DOHH2 (cell line): Measurements from ENCODE around the gene ARID5B.

Experiments used
- H3F3A ChIP-seq: fragments of 200-600 bp; sonication (generic), shearing (Covaris generic); 2 replicates; pipeline ENCODE4 v1.6.0; 2016; ENCODE audit warnings: antibody characterized with exemption, mild to moderate bottlenecking; ENCODE audit not compliant: control insufficient read depth, insufficient read depth
- H3K27ac ChIP-seq: fragments of 200-600 bp; sonication (generic); 2 replicates; pipeline ENCODE4 v1.5.1; 2014; ENCODE audit warnings: low read depth, mild to moderate bottlenecking, low read length, moderate library complexity
- H3K27me3 ChIP-seq: fragments of 200-600 bp; sonication (generic); 2 replicates; pipeline ENCODE4 v1.6.1; 2014; ENCODE audit warnings: mild to moderate bottlenecking, low read length, mixed read lengths; ENCODE audit not compliant: control insufficient read depth
- H3K36me3 ChIP-seq: fragments of 200-600 bp; sonication (generic); 2 replicates; pipeline ENCODE4 v1.6.1; 2014; ENCODE audit warnings: mild to moderate bottlenecking, low read length, moderate library complexity, mixed read lengths; ENCODE audit not compliant: control insufficient read depth
- H3K4me1 ChIP-seq: fragments of 200-600 bp; sonication (generic); 2 replicates; pipeline ENCODE4 v1.6.1; 2014; ENCODE audit warnings: mild to moderate bottlenecking, low read length, mixed read lengths; ENCODE audit not compliant: control insufficient read depth
- H3K4me2 ChIP-seq: fragments of 200-600 bp; sonication (generic); 2 replicates; pipeline ENCODE4 v1.6.0; 2014; ENCODE audit warnings: mild to moderate bottlenecking, low read length, moderate library complexity
- H3K4me3 ChIP-seq: fragments of 200-600 bp; sonication (generic); 2 replicates; pipeline ENCODE4 v1.5.1; 2014; ENCODE audit warnings: mild to moderate bottlenecking, low read length, mixed read lengths
- H3K79me2 ChIP-seq: fragments of 200-600 bp; sonication (generic); 2 replicates; pipeline ENCODE4 v1.6.1; 2014; ENCODE audit warnings: mild to moderate bottlenecking, low read length, mixed read lengths; ENCODE audit not compliant: control insufficient read depth
- H3K9me2 ChIP-seq: fragments of 200-600 bp; sonication (generic); replicated peaks from 2 replicates; pipeline ENCODE4 v1.6.1; 2014; ENCODE audit warnings: mild to moderate bottlenecking, low read length, mixed read lengths; ENCODE audit not compliant: control insufficient read depth
- H3K9me3 ChIP-seq: fragments of 200-600 bp; sonication (generic); 2 replicates; pipeline ENCODE4 v1.6.1; 2014; ENCODE audit warnings: antibody characterized with exemption, low read length, mixed read lengths; ENCODE audit not compliant: control insufficient read depth, insufficient read depth
- H4K20me1 ChIP-seq: fragments of 200-600 bp; sonication (generic); 2 replicates; pipeline ENCODE4 v1.6.0; 2014; ENCODE audit warnings: low read depth, mild to moderate bottlenecking, antibody characterized with exemption, low read length, moderate library complexity; ENCODE audit not compliant: control insufficient read depth, insufficient read depth
- EZH2phosphoT487 ChIP-seq: fragments of 200-600 bp; sonication (generic); IDR thresholded peaks from 2 replicates; pipeline ENCODE4 v1.6.1; 2017; ENCODE audit warnings: borderline replicate concordance, mild to moderate bottlenecking, antibody characterized with exemption, low read length, moderate library complexity, mixed read lengths
- TF ChIP-seq, protein P1 (sequence below): fragments of 200-600 bp; sonication (generic); IDR thresholded peaks from one replicate; pipeline ENCODE4 v1.5.1; 2014; ENCODE audit warnings: antibody characterized with exemption, mild to moderate bottlenecking, low read depth, low read length; ENCODE audit not compliant: poor library complexity, severe bottlenecking

ARID5B gene

DNA sequence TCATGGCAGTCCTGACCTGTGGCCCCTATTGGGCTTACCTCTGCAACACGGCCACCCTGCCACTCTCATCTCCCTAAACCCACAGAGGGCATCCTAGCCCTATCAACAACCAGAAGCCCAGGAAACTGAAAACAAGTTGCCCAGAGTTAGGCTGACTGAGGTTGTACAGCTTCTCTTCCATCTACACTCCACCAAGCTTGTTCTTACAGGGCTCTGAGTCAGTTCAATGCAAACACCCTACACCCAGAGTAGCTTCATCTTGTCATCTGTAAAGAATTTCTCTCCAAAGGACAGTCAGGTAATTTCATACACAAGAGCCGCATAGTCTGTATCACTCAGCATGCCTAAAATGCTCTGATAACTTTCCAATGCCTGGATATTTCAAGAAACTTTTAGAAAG is 175.4 kb downstream of the ARID5B start:
- TF ChIP-seq, protein P1, sequence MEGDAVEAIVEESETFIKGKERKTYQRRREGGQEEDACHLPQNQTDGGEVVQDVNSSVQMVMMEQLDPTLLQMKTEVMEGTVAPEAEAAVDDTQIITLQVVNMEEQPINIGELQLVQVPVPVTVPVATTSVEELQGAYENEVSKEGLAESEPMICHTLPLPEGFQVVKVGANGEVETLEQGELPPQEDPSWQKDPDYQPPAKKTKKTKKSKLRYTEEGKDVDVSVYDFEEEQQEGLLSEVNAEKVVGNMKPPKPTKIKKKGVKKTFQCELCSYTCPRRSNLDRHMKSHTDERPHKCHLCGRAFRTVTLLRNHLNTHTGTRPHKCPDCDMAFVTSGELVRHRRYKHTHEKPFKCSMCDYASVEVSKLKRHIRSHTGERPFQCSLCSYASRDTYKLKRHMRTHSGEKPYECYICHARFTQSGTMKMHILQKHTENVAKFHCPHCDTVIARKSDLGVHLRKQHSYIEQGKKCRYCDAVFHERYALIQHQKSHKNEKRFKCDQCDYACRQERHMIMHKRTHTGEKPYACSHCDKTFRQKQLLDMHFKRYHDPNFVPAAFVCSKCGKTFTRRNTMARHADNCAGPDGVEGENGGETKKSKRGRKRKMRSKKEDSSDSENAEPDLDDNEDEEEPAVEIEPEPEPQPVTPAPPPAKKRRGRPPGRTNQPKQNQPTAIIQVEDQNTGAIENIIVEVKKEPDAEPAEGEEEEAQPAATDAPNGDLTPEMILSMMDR, result peak; percentile 40
- TF ChIP-seq EZH2phosphoT487, result no peak
- peak overlapping the region; percentile 45 for H3K4me2 ChIP-seq

DNA sequence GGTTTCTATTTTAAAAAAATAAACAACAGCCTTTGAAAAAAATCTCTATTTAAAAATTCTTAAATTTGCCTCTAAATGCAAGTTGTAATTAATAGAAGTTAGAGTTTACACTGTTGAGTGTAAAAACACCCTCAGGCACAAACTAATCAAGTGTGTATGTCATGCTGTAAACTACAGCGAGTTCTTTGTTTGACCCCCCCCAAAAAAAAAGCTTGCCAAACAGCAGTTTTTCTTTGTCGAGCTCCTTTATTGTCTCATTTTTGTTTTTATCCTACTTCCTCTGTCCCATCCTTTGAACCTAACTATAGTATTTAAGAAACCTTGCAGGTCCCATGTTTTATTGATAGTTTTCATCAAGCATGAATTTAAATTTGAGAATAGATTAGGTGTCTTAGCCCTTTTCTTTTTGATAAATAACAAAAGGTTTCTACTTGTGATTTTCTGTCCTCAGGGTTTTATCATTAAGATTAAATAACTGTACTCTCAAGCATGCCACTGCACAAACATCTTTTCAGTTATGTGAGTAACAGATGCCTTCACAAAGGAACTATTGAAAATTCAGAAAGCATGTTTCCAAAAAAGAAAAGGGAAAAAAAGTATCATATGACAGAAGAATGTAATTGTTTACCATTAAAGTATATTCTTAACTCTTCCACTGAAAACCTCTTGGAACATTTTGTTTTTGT is 176.0 kb downstream of the ARID5B start:
- H3K4me3 ChIP-seq, result no peak overlapping the region
- H3K4me1 ChIP-seq, result peaks cover 68% of the 10 kb centered on the region
- H4K20me1 ChIP-seq, result no peaks in the 10 kb centered on the region
- peaks cover 33% of the 10 kb centered on the region for H3F3A ChIP-seq
- no peaks in the 10 kb centered on the region for H3K9me2 ChIP-seq
- TF ChIP-seq, protein P1, result no peak
- no peak for TF ChIP-seq EZH2phosphoT487
- H3K27ac ChIP-seq, result peak overlapping the region; percentile 92
- no peaks in the 10 kb centered on the region; the same call in 1 of the 2 replicates for H3K79me2 ChIP-seq
- H3K27me3 ChIP-seq, result no peaks in the 10 kb centered on the region
- peaks cover 51% of the 10 kb centered on the region for H3K36me3 ChIP-seq
- peak overlapping the region; percentile 45 for H3K4me2 ChIP-seq
- no peaks in the 10 kb centered on the region for H3K9me3 ChIP-seq

More for the DNA sequence above, 175.4 kb downstream of the ARID5B start:
- Histone ChIP-seq H3K36me3 (peaks cover 56% of the 10 kb centered on the region), H3K79me2 (no peaks in the 10 kb centered on the region), H3K4me3 (peak overlapping the region; percentile 7; the same call in 1 of the 2 replicates), H3K27ac (peak overlapping the region; percentile 92), H3F3A (peaks cover 27% of the 10 kb centered on the region), H4K20me1 (no peaks in the 10 kb centered on the region), H3K9me3 (no peaks in the 10 kb centered on the region), H3K9me2 (no peaks in the 10 kb centered on the region), H3K4me1 (peaks cover 62% of the 10 kb centered on the region), H3K27me3 (no peaks in the 10 kb centered on the region)

DNA sequence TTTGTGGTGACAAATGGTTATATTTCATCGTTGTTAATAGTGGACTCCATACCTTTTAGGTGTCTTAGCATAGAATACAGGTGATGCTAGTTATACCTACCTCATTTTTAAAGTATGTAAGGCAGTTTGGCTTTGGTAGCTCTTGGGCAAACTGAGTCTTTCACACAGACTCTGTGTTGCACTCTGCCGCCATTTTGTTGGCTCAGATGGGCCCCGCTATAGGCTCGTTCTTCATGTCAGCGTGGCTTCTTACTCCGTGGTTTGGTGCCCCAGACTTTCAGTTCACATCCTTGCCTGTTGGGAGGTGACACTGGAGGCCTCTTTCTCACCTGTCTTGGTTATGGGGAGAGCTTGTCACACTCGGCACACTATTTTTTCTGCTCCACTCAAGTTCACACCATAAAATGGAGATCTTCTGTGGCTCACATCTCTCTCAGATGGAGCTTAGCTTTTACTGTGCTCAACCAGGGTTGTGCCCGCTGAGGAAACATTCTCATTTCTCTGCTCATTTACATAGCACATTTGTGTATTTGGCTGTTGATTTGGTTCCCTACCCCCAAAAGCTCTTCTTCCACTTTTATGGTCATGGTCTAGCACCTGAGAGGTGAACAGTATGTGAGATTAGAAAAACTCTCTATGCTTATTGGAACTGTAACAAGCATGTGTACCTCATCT is 178.5 kb downstream of the ARID5B start:
- peak overlapping the region; percentile 62 for H3K4me3 ChIP-seq
- peaks cover 89% of the 10 kb centered on the region for H3K4me1 ChIP-seq
- peaks cover 38% of the 10 kb centered on the region for H3K36me3 ChIP-seq

More for the DNA sequence above, 178.5 kb downstream of the ARID5B start:
- Histone ChIP-seq H3K4me2 (peak overlapping the region; percentile 83), H3K9me2 (no peaks in the 10 kb centered on the region), H3K27ac (peak overlapping the region; percentile 92), H3K9me3 (no peaks in the 10 kb centered on the region), H3F3A (peaks cover 34% of the 10 kb centered on the region), H3K79me2 (no peaks in the 10 kb centered on the region; the same call in 1 of the 2 replicates), H3K27me3 (no peaks in the 10 kb centered on the region), H4K20me1 (no peaks in the 10 kb centered on the region)
- TF ChIP-seq, protein P1, result no peak
- no peak for TF ChIP-seq EZH2phosphoT487
